GM11168 (cell line): ENCODE results near the gene FRMD4A.
"Not testable (repeated sequence)": the region's sequence is repeated elsewhere in the genome, so short reads cannot be mapped to it uniquely, and the experiment has no call there.

Source experiments
- in situ Hi-C: fragments of 300-500 bp; cut with MboI; formaldehyde crosslinking; loops from one replicate; pipeline ENCODE4 v1.12.0; 2022; ENCODE audit warnings: low sequenced_read_pairs; ENCODE audit not compliant: unreplicated experiment

The FRMD4A gene

DNA sequence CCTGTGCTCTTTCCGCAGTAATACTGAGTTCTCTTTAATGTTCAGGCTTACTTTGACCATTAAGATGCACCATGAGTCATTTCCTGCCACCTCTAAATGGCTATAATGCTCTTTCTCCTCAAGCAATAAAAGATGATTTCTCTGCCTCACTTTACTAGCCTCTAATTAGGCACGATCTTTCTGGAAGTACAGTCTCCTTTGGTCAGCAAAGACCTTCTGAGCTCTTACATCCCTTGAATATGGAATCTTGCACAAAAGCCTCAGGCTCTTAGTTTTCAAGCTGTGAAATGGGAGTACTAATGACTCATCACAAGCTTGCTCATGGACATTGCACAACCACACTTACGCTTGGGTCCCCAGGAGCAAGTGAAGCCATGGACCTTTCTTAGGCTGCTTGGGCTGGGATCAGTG is 85.9 kb downstream of the FRMD4A start:
- in situ Hi-C loops: no loop called here

GRCh38 chr10:14244147-14244546 is 86.6 kb downstream of the FRMD4A start:
- in situ Hi-C loops: no loop called here

GRCh38 chr10:14243221-14243620 is 87.5 kb downstream of the FRMD4A start:
- in situ Hi-C loops: no loop called here

DNA sequence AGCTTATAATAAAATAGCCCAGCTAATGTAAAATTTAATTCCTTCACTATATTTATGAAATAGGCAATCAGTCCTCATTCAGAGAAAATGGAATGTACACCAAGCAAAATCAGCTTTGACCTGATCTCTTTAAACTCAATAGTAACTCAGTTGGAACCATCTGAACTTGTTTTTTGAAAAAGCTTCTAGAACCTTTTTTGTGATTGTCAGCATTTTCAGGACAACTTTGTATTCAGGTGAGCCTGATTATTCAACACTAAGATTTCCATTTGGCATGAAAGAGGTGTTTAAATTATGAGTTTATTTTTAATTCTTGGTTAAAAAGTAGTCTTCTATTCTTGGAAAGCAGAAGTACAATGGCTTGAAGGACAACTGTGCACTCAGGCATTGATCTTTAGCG is 89.5 kb downstream of the FRMD4A start:
- in situ Hi-C loops: no loop called here

DNA sequence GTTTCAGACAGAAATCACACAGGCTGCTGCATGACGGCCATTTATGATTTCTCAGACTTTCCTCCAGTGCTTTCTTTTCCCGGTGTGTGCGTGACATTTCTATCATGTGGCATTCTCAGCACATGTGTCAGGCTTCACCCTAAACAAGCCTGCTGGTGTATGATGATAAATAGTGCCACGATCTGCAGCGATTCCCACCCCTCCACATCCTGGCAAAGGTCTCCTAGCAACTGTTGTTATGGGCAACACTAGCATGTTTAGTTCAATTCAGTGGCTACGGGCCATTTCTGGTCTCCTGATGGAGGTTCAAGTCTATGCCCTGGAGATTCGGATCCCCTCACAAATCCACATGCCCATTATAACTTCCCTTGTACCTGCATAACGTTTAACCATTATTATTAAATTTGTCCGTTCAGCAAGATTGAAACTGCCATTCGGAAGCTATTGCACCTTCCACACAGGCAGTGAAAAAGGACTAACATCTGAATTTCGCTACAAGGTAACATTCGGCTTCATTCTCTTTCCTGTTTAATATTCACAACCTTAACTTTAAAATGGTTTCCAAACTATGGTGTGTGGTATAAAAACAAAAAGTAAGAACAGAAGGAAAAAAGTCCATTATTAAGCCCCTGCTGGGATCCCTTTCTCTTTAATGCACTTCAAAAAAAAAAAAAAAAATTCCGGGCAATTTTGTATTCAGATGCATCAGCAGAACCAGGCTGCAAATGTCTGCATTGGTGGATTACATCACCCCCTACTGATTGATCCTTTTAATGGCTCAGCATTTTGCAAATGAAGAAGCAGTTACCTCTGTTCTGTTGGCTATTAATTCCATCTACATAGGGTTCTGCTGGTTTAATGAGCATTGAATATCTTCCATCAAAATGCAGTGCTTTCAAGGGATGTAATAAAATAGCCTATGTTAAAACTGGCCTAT is 90.2 kb downstream of the FRMD4A start:
- in situ Hi-C loops: no loop called here

DNA sequence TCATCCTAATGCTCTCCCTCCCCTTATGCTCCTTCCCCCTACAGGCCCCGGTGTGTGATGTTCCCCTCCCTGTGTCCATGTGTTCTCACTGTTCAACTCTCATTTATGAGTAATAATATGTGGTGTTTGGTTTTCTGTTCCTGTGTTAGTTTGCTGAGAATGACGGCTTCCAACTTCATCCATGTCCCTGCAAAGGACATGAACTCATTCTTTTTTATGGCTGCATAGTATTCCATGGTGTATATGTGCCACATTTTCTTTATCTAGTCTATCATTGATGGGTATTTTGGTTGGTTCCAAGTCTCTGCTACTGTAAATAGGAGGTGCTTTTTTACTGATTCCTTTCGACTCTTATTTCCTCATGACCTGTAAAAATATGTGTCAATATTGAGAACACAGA is 92.1 kb downstream of the FRMD4A start:
- in situ Hi-C loops: not testable (repeated sequence)

- in situ Hi-C loops: no loop called here
Measured at GRCh38 chr10:14236341-14236740, 94.4 kb downstream of the FRMD4A start.

DNA sequence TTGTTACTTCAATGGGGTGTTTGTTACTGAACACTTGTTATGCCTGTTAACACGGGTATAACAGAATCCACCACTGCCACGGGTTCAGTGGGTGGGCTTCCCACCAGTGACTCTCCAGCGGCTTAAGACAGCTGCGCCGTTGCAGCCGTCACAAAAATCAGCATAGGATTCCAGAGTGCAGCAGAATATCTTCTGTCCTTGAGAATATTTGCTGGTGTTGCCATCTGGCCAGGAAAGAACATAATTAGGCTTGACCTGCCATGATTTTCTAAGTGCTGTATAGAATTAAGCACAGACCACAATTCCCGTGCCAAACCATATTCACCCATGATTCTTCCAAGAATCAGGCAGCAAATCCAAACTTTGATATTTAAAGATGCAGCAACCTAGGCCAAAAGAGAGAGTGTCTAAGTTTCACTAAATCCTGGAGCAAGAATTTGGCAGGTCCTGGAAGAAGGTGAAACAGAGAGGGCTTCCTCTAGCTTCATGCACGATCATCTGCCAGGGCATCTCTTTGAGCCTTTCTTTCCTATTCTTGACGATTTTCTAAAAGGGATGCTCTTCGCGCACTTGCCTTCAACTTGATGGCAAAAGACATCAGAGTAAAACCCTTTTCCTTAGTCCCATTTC is 95.0 kb downstream of the FRMD4A start:
- in situ Hi-C loops: no loop called here

GRCh38 chr10:14233566-14233965 is 97.2 kb downstream of the FRMD4A start:
- in situ Hi-C loops: no loop called here

DNA sequence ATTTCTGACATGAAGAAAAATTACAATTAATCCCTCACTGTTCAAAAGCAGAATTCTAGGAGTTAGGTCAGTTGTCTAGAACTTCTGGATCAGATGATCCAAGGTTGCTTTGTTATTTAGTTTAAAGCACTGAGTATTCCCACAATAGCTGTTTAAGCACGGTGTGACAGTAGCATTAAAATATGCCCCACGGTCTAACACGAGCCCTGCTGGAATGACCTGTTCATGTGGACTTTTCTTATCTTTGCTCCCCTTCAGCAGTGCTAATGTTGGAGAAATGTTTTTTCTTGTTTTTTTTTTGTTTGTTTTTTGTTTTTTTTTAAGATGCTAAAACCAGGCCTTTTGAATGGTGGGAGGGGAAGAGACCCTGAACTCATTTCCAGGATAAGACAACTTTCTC is 101.9 kb downstream of the FRMD4A start:
- in situ Hi-C loops: not testable (repeated sequence)

DNA sequence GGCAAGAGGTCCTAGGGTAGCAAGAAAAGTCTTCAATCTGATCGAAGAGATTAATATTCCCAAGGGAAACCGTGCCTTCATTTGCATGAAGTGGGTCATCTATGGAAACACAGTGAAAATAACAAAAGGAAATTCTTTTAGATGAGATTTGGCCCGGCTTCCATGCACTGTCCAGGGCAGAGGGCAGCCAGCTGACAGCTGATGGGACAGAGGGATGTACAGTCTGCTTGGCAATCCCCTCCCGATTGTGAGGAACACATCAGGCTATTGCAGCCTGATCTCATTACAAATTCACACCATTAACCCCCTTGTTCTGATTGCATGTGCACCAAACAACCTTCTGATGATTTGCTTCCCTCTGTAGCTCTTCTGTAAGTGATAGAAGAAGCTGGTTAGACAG is 105.3 kb downstream of the FRMD4A start:
- in situ Hi-C loops: no loop called here

- in situ Hi-C loops: no loop called here
Measured at GRCh38 chr10:14220026-14220425, 110.7 kb downstream of the FRMD4A start.

GRCh38 chr10:14219411-14219810 is 111.3 kb downstream of the FRMD4A start:
- in situ Hi-C loops: no loop called here

DNA sequence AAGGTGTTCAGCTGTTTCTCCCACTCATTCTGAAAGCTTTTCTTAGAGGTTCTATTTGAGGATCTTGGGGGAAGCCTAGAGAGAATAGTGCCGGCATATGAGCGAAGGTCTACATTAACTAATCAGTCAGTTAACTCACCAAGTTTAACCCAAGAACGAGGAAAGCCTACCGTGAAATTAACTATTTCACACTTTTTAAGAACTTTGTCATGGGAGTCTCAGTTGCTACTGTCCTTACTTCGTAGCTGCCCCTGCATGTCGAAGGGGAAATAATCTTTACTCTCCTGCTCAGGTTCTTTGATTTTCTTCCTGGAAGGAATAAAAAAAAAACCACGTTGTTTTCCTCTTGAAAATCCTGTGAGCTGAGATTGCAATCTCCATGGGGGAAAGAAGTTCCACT is 115.1 kb downstream of the FRMD4A start:
- in situ Hi-C loops: no loop called here

DNA sequence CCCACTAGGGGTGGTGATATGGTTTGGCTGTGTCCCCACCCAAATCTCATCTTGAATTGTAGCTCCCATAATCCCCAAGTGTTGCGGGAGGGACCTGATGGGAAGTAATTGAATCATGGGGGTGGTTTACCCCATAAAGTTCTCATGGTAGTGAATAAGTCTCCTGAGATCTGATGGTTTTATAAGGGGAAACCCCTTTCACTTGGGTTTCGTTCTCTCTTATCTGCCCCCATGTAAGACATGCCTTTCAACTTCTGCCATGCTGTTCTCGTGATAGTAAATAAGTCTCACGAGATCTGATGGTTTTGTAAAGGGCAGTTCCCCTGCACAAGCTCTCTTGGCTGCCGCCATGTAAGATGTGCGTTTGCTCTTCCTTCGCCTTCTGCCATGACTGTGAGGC is 117.0 kb downstream of the FRMD4A start:
- in situ Hi-C loops: not testable (repeated sequence)

- in situ Hi-C loops: no loop called here
Measured at GRCh38 chr10:14211610-14212009, 119.1 kb downstream of the FRMD4A start.

DNA sequence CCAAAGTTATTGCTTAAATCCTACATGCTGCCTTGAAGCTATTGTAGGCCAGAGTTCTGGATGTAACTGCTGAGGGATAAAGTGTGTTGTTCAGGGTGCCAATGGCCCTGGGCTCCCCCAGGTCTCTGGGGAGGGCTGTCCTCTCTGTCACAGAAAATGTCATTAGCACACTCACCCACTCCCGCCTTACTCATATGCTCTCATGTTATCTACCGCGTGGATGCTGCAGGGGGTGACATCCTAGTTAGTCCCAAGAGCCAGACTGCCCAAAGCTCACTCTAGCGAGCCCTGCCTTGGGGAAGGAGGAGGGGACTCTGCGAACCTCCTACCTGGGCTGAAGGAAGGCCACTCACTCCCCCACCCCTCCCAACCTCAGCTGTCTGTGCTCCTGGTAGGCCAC is 122.5 kb downstream of the FRMD4A start:
- in situ Hi-C loops: loop anchor here (10.0 kb wide), 1 partner anchor 257 kb away; no protein-coding TSS in a partner anchor

GRCh38 chr10:14205233-14205632 is 125.5 kb downstream of the FRMD4A start:
- in situ Hi-C loops: loop anchor here (10.0 kb wide), 1 partner anchor 260 kb away; no protein-coding TSS in a partner anchor

GRCh38 chr10:14200698-14201544 is 129.8 kb downstream of the FRMD4A start:
- in situ Hi-C loops: loop anchor here (10.0 kb wide), 1 partner anchor 264 kb away; no protein-coding TSS in a partner anchor

DNA sequence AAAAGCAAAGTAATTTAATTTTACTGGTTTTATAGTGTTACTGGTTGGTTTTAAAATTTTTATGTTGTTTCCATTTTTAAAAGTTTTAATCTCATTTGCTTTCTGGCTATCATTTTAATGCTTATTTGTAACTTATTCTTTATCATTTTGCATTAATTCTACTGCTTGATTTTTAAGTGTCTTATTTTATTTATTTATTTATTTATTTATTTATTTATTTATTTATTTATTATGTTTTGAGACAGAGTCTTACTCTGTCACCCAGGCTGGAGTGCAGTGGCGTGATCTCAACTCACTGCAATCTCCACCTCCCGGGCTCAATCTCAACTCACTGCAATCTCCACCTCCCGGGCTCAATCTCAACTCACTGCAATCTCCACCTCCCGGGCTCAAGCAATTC is 131.6 kb downstream of the FRMD4A start:
- in situ Hi-C loops: not testable (repeated sequence)

DNA sequence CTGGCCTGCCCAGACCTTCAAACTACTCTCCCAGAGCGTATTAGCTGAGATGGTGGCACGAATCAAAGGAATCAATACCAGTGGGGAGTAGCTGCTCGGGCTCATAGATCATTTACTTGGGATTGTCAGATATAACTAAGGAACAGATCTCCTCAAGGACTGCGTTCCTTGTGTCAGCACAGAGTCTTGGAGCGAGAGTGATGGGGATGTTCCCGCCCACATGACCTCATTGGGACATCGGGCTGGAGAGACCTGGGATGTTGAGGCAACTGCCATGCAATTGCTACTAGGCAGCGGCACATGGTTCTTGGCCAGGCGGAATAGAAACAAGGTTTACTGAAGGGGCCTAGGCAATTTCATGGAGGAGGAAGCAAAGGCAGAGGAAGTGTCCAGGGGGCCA is 132.6 kb downstream of the FRMD4A start:
- in situ Hi-C loops: no loop called here
